Heart right ventricle (tissue), 16 donors: ENCODE results near the gene NOP16. TPM values are rescaled to one million over a fixed set of nuclear protein-coding genes. Genes with fewer than 3 reads are reported as not detected.

Experiments
- ATAC-seq, 8 donors: fragments of 200-7000 bp; cut with Tn5 transposase; one replicate each; pipeline ENCODE4 v1.9.1; 2020; ENCODE audit warnings: mild to moderate bottlenecking in 8 of 8, moderate library complexity in 8 of 8, moderate number of reproducible peaks in 1 of 8
- DNase-seq, 2 donors: peaks; one replicate each; pipeline ENCODE4 v3.0.0-alpha.2; 2020
- H3K27ac ChIP-seq, 10 donors: fragments of 200-600 bp; sonication (generic) in 2 of 10; one replicate each; pipeline versions ENCODE4 v1.5.0 to v1.8.0; 2020 to 2022; ENCODE audit warnings: mild to moderate bottlenecking in 3 of 10
- H3K27me3 ChIP-seq, 7 donors: fragments of 200-600 bp; one replicate each; pipeline ENCODE4 v1.8.0; 2021 to 2022; ENCODE audit warnings: mild to moderate bottlenecking in 2 of 7
- H3K36me3 ChIP-seq, 9 donors: fragments of 200-600 bp; sonication (generic) in 1 of 9; one replicate each; pipeline versions ENCODE4 v1.5.0 to v1.8.0; 2020 to 2022; ENCODE audit warnings: mild to moderate bottlenecking in 2 of 9
- H3K4me1 ChIP-seq, 9 donors: fragments of 200-600 bp; sonication (generic) in 1 of 9; one replicate each; pipeline versions ENCODE4 v1.5.0 to v1.8.0; 2020 to 2022; ENCODE audit warnings: mild to moderate bottlenecking in 4 of 9
- H3K4me3 ChIP-seq, 10 donors: fragments of 200-600 bp; sonication (generic) in 2 of 10; one replicate each; pipeline versions ENCODE4 v1.5.0 to v1.8.0; 2020 to 2022; ENCODE audit warnings: mild to moderate bottlenecking in 7 of 10, moderate library complexity in 2 of 10
- H3K9me3 ChIP-seq, 11 donors: fragments of 200-600 bp in 10 of 11; sonication (generic) in 2 of 11; one replicate each; pipeline versions ENCODE4 v1.5.0 to v1.8.0; 2013 to 2022; ENCODE audit warnings: mild to moderate bottlenecking in 2 of 11, control low read depth in 1 of 11, moderate library complexity in 1 of 11
- WGBS, 2 donors: extraction: QIAGEN DNeasy Blood & Tissue Kit; methylation state at CpG; one replicate each; pipeline ENCODE4 v1.1.7; 2013; ENCODE audit warnings: inconsistent platforms in 1 of 2; 5-methylcytosine and 5-hydroxymethylcytosine counted together
- intact Hi-C, 10 donors: fragments of 100-400 bp; cut with DNase I; formaldehyde crosslinking; loops; one replicate each; pipeline versions ENCODE4 v1.11.1 to v1.14.2; 2022
- polyA plus RNA-seq, 2 donors: library from polyadenylated mRNA; stranded (reverse); fragments of 200-250 nt; gene quantifications; one replicate each; pipeline ENCODE4 v1.2.3, GENCODE V29; 2013
- total RNA-seq, 10 donors: library from RNA; stranded (reverse); fragmentation: NEBNext Ultra II Directional in 3 of 10; extraction: Animal tissue kit (Norgen Biotek cat#: 25700) in 3 of 10; gene quantifications; one replicate each; pipeline versions ENCODE4 v1.2.1 to v1.2.4, GENCODE V29; 2021 to 2023
- TF ChIP-seq, protein P1 (sequence below), 9 donors: fragments of 200-600 bp; sonication (generic) in 2 of 9; IDR thresholded peaks; one replicate each; pipeline versions ENCODE4 v1.5.0 to v1.8.0; 2021 to 2022; ENCODE audit warnings: antibody characterized with exemption in 9 of 9, mild to moderate bottlenecking in 5 of 9, moderate library complexity in 1 of 9
- donor health status: Arrhythmogenic right ventricular cardiomyopathy.
- donor health status: ischemic (EF 13 %, LVEDD 7.1; RV severe dilation, severe dysfunction).
- donor health status: healthy with polysubstance abuse.
- donor health status: DM: no; HTN: yes; CAD: no.
- donor health status: DM: no; HTN: no; CAD: no.
- donor health status: ischemic (EF 25% LVEDD 6.9; RV normal size, moderate dysfunction).
- donor health status: ischemic (EF 25% LVEDD 5.7; RV mildly dilated, moderate dysfunction).
- donor health status: healthy.
- donor health status: DM: yes; HTN: yes; CAD: no.
- donor health status: Ischemic cardiomyopathy.
- donor health status: ischemic (EF 35%, LVEDD 5.7; RV mildly dilated, moderate dysfunction).
- donor health status: nonischemic (EF 11% LVEDD 7.7; RV severe dilation, severe dysfunction).
- donor health status: DM: yes; HTN: yes; CAD: no.
- donor health status: PGD.
- donor health status: ischemic (EF 29% LVEDD 5.4; RV normal size, mild dysfunction).
- donor health status: nonischemic (EF 23%, LVEDD 6.1; RV moderate dilation, normal function).

The NOP16 gene
- total and polyA plus RNA-seq, 12 donors = 11.3 to 84.0 (median 19.1) TPM

DNA sequence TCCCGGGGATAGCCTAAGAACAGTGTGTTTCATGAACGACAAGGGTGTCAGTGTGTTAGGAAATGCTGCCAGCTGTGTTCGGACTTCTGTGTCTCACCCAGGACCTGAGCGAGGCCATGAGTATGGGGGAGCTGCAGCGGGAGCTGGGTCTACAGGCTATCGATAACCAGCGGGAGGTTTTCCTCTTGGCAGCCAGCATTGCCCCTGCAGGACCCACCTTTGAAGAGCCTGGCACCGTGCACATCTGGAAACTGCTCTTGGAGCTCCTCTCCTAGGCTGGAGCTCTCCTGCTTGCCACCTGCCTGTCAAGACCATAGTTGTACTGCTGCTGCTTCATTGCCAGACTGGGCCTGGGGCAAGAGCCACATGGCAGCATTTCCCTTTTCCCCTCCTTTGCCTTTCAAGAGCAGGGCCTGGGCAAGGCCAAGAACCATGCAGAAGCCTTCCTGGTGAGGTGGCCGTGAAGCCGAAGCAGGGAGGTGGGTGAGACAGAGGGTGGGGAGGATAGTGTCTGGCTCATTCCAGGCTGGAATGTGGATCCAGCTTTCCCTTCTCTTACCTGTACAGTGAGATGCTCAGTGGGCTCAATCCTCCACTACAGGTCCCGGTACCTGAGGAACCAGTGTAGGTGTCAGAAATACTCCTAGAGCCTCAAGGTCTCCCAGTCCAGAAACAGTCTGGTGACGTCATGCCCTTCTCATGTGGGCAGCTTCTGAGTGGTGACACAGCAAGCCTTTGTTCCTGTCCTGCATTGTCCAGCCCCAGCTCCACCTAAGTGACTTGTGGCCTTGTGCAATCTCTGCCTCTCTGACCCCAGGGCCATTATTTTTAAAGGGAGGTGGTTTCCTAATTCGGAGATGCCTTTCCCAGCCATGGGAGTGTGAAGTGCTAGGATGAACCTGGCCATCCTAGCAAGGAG, 16.5 kb downstream of the NOP16 start:
- DNase-seq (no peak), ATAC-seq (peak in 6 of 8 donors; percentile 40 to 60 (median 50))
- 86 to 95% methylated on average over 13 of the region's 13 CpGs for WGBS, 2 donors
- peak overlapping the region in 9 of 10 donors; percentile 11 to 78 (median 61) for H3K27ac ChIP-seq
- TF ChIP-seq, protein P1, sequence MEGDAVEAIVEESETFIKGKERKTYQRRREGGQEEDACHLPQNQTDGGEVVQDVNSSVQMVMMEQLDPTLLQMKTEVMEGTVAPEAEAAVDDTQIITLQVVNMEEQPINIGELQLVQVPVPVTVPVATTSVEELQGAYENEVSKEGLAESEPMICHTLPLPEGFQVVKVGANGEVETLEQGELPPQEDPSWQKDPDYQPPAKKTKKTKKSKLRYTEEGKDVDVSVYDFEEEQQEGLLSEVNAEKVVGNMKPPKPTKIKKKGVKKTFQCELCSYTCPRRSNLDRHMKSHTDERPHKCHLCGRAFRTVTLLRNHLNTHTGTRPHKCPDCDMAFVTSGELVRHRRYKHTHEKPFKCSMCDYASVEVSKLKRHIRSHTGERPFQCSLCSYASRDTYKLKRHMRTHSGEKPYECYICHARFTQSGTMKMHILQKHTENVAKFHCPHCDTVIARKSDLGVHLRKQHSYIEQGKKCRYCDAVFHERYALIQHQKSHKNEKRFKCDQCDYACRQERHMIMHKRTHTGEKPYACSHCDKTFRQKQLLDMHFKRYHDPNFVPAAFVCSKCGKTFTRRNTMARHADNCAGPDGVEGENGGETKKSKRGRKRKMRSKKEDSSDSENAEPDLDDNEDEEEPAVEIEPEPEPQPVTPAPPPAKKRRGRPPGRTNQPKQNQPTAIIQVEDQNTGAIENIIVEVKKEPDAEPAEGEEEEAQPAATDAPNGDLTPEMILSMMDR (IDR thresholded peaks at IDR 0.05) = no peak
- H3K36me3 ChIP-seq = peaks cover 0 to 58% (median 4%) of the 10 kb centered on the region in 9 donors
- no peaks in the 10 kb centered on the region for H3K27me3 ChIP-seq
- no peak overlapping the region for H3K4me3 ChIP-seq
- intact Hi-C loops = no loop called here
- H3K9me3 ChIP-seq = no peaks in the 10 kb centered on the region
- H3K4me1 ChIP-seq = peaks cover 6 to 46% (median 21%) of the 10 kb centered on the region in 9 donors

DNA sequence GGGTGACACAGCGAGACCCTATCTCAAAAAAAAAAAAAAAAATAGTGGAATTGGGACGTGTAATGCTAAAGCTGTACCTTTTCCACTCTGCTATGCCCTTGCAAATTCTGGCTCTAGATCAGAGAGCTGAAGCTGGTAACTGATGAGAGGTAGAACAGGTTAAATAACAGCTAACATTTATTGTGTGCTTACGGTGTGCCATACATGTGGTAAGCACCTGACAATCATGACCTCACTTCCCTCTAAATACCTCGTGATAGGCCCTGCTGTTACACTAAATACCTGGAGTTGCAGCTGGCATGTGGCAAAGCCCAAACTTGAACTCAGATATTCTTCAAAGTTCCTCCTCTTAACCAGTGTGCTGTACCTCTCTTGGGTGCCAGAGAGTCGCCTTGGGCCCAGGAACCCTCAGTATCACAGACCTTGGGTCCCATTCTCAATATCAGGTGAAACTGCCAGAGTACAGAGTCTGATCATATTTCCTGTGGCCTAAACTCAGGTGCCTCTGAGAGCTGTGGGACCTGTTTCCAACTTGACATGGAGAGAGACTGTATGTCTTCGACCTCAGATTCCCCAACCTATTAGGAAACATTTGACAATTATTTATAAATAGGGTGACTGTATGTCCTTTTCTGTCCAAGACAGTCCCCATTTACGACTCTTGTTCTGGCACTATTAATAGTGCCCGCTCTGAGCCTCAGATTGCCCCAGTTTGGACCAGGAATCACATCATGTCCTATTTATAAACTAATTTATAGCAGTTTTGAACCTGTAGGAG, 18.3 kb downstream of the NOP16 start:
- peak in 4 of 8 donors; percentile 21 to 60 (median 39) for ATAC-seq

DNA sequence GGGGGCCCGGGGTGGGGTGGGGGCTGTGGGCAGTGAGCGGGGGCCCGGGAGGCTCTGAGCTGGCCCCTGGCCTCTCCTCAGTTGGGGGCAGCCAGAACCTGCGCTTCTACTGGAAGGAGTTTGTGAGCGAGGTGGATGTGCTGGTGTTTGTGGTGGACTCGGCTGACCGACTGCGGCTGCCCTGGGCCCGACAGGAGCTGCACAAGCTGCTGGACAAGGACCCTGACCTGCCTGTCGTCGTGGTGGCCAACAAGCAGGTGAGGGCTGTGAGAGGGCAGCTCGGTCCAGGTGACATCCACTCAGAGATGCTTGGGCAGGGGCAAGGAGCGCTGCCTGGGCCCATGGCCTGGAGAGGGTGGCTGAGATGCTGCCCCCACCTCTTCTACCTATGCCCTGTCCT, 19.7 kb downstream of the NOP16 start:
- Histone ChIP-seq H3K27me3 (peaks cover 0 to 21% (median 0%) of the 10 kb centered on the region in 7 donors), H3K36me3 (peaks cover 0 to 51% (median 4%) of the 10 kb centered on the region in 9 donors), H3K4me3 (no peak overlapping the region), H3K9me3 (no peaks in the 10 kb centered on the region), H3K27ac (no peak overlapping the region), H3K4me1 (peaks cover 6 to 51% (median 31%) of the 10 kb centered on the region in 9 donors)
- WGBS, 2 donors = 97 to 99% methylated on average over 13 of the region's 13 CpGs
- DNase-seq (no peak), ATAC-seq (no peak)
- intact Hi-C loops = no loop called here
- TF ChIP-seq, protein P1 (IDR thresholded peaks at IDR 0.05) = no peak

More for the DNA sequence above, 18.3 kb downstream of the NOP16 start:
- H3K27me3 ChIP-seq = peaks cover 0 to 14% (median 0%) of the 10 kb centered on the region in 7 donors
- H3K27ac ChIP-seq = peak overlapping the region in 8 of 10 donors; percentile 22 to 78 (median 60)
- TF ChIP-seq, protein P1 (IDR thresholded peaks at IDR 0.05) = no peak
- no peak overlapping the region for H3K4me3 ChIP-seq
- WGBS, 2 donors = 69 to 74% methylated on average over 8 of the region's 8 CpGs
- H3K4me1 ChIP-seq = peaks cover 6 to 54% (median 30%) of the 10 kb centered on the region in 9 donors
- intact Hi-C loops = no loop called here
- no peak for DNase-seq
- no peaks in the 10 kb centered on the region for H3K9me3 ChIP-seq
- H3K36me3 ChIP-seq = peaks cover 0 to 51% (median 4%) of the 10 kb centered on the region in 9 donors
